Amniotic stem cell (primary cell): Measurements from ENCODE around the gene GATB.

Source experiments
- DNase-seq: peaks from one replicate; lab custom pipeline; 2025; lab: John Stamatoyannopoulos, UW

GATB gene

GRCh38 chr4:151649479-151649878, 111.3 kb downstream of the GATB start:
- no peak for DNase-seq

GRCh38 chr4:151646322-151646721, 114.5 kb downstream of the GATB start:
- DNase-seq = no peak

- no peak for DNase-seq
Observed at GRCh38 chr4:151644622-151645021, 116.2 kb downstream of the GATB start.

- no peak for DNase-seq
Observed at GRCh38 chr4:151643564-151643963, 117.2 kb downstream of the GATB start.

GRCh38 chr4:151641983-151642382, 118.8 kb downstream of the GATB start:
- DNase-seq = no peak

- no peak for DNase-seq
Observed at GRCh38 chr4:151641167-151641566, 119.6 kb downstream of the GATB start.

- no peak for DNase-seq
Observed at GRCh38 chr4:151640381-151640780, 120.4 kb downstream of the GATB start.

- no peak for DNase-seq
Observed at GRCh38 chr4:151638295-151638858, 122.4 kb downstream of the GATB start.

- DNase-seq = no peak
Observed at GRCh38 chr4:151631349-151631748, 129.5 kb downstream of the GATB start.

GRCh38 chr4:151629097-151629783, 131.6 kb downstream of the GATB start:
- DNase-seq = no peak

- no peak for DNase-seq
Observed at GRCh38 chr4:151628001-151628608, 132.7 kb downstream of the GATB start.

GRCh38 chr4:151627491-151627890, 133.3 kb downstream of the GATB start:
- no peak for DNase-seq

GRCh38 chr4:151626751-151627150, 134.1 kb downstream of the GATB start:
- no peak for DNase-seq

GRCh38 chr4:151626228-151626627, 134.6 kb downstream of the GATB start:
- no peak for DNase-seq

GRCh38 chr4:151624626-151625565, 135.9 kb downstream of the GATB start:
- no peak for DNase-seq
